NCI-H2227 treated with DMSO at 0.1 percent for 48 hours (cell line): ENCODE results near the gene SOCS6.
"Not testable (repeated sequence)": the region's sequence is repeated elsewhere in the genome, so short reads cannot be mapped to it uniquely, and the experiment has no call there.

Experiments used
- DNase-seq: peaks from one replicate; lab custom pipeline; 2025; lab: John Stamatoyannopoulos, UW

The SOCS6 gene

DNA sequence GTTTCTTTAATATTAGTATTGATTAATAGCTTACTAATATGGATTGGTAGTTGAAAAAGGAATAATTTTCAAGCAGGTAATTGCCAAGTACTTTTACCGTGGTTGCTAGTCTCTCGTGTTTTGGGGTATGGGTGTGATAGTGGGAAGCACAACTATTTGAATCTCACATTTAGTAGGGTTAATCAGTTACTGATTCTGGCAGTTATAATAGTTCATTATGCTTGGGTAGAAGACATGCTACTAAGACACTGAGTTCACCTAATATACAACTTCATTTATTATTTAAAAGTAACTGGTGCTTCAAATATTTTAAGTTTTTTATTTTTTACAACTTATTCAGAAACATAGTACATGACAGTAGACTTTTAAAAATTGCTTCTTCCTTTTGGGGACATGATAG lies 33.5 kb downstream of the SOCS6 start:
- no peak for DNase-seq

DNA sequence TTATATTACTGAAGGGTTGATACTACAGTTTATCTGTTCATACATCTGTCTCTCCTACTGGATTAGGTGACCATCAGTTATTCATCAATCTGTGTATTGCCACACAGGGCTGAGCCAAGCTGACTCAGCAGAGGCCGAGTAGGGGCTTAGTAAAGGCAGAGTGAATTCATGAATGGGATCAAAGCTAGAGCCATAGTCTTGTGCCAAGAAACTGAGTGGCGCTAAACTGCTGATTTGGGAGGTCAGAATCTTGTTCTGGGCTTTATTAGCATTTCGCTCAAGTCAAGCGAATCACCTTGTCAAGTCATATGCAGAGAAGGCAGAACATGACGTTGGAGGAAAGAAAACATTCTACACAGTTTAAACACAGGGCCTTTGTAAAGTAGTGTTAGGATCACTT lies 34.1 kb downstream of the SOCS6 start:
- DNase-seq = no peak

DNA sequence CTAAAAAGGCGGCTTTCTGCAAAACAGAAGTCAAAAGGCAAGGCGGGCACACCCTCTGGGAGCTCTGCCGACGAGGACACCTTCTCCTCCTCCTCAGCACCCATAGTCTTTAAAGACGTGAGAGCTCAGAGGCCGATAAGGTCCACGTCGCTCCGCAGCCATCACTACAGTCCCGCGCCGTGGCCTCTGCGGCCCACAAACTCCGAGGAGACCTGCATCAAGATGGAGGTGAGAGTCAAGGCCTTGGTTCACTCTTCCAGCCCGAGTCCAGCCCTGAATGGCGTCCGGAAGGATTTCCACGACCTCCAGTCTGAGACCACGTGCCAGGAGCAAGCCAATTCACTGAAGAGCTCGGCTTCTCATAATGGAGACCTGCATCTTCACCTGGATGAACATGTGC lies 36.1 kb downstream of the SOCS6 start:
- DNase-seq = no peak

DNA sequence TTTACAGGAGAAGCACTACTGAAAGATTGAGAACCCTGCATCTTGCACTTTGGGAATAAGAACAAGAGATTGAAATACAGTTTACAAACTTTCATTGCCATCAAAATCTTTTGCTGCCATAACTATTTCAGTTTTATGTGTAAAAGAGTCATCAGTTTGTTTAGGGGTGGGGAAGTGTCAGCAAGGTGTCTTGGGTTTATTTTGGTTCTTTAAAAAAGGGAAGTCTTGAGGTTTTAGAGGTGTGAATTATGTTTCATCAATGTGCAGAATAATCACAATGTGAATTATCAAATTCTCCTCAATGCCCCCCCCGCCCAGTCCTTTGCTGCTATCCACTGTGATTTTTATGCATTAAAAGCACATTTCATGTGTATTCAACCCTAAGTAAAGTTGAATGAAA lies 37.4 kb downstream of the SOCS6 start:
- no peak for DNase-seq

DNA sequence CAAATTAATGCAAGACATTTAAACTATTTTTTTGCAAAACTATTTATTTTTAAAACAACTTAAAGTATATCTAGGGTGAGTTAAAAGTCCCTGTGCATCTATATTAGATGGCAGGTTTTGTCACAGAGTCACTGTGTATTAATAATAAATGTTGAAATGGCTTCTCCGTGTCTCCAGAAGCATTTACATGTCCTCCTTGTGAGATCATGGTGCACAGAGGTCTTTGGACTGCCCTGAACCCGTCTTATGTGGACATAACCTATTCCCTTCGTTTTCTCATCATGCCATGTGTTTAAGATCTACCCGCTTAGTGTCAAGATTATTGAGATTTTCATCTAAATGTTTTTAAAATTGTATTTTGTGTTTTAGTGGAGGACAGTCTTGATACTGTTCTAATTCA lies 39.3 kb downstream of the SOCS6 start:
- no peak for DNase-seq

DNA sequence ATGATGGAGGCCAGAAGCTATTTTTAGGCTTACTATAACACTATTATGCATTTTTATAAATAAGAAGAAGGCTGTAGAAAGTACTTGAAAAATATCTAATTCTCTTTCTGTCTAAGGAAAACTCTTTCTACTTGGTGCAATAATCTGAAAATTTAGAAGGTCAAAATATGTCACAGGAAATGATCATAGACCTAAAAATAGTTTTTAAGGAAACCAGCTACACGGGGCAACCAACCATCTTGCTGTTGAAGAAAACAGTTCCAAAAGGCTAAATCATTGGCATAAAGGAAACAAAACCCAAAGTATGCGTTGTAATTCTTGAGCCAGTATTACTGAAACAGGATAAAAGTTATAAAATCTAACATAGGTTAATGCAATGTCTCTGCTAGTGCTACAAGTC lies 40.2 kb downstream of the SOCS6 start:
- DNase-seq = no peak

DNA sequence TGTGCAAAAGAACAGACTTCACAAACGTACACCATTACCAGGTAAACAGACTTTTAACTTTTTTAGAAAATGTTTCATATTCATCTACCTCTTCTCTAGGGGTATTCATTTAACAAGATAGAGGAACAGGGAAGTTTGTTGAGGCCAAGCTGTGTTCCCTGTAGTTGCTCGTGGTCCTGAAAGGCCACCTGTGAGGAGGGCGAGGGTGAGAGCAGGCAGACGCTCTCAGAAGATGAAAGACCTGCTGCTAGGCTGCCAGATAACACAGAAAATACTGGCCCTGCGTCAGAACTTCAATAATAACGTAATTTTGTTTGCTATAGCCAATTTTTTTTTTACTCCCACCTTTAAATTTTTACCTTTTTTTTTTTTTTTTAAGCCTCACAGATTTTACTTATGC lies 42.0 kb downstream of the SOCS6 start:
- no peak for DNase-seq

DNA sequence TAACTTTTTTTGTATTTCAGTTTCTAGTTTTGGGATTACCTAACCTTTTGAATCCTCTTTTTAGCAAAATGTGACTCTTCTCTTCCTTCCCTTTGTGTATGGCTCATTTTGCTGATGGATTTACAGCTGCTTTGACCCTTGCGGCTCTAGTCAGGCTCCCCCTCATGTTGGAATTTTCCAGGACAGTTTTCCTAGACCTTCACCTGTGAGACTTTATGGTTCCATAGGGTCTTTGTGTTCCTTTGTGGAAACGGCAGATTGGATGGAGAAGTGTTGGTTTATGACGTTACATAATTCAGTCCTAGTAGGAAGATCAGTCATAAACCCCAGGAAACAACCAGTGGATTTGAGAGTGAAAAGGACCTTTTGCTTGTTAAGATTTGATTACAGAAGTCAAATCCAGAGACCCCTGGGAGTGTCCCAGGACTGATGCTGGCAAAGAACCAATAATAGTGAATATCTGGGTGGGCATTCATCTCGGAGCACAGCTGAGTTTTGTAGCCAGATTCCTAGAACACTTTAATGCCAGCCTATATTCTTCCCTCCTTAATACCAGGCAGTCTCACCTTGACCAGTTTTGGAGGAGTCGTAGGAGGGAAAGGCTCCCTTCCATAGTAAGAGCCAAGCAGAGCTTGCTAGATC lies 42.7 kb downstream of the SOCS6 start:
- no peak for DNase-seq

DNA sequence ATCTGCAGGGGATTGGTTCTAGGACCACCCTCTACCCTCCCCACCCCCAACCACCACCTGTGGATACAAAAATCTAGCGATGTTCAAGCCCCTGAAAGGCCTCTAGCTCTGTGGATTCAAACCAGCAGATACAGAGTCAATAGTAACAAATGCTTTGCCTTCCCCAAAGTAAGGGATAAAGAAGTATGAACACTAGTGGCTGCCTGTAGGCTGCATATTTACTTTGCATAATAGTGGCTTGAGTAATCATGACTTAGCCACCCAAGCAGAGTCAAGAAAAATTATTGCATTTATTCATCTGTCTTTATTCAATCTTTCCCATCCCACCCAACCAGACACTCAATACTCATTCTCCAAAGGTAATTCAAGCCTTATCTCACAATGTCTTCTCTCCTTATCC lies 43.8 kb downstream of the SOCS6 start:
- DNase-seq = no peak

DNA sequence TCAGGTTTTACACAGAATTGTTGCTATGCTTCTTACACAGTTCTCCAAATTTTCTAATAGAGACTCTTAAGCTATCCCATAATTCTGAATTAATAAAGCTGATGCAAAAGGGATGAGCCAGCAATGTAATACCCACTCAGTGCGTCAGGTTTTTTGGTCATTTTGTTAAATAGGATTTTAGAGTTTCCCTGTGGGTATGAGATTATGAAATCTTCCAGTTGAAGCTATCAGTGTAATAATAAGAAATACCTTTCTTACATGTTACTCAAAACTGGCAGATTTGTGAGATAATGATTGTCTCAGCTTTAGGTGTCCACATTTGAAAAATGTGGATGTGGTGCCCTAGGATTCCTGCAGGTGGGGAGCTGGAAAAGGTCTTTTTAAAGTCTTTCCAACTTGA lies 44.5 kb downstream of the SOCS6 start:
- no peak for DNase-seq

DNA sequence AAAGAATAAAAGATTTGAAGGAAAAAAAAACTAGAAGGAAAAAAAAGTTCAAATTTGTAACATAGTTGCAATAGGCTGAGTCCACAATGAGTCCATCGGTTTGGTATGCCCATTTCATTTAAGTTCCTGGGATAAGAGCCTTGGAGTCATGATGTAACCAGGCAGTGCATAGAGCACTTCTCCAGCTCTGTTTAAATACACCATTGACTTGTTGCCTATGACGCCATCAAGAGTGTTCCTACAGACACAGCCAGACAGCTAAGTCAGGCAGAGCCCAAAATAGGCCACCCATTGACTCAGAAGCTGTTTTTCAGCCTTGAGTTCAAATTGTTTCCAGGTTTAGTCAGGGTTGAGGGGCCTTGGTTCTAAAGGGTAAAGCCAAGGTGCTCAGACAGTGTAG lies 44.9 kb downstream of the SOCS6 start:
- DNase-seq = no peak

DNA sequence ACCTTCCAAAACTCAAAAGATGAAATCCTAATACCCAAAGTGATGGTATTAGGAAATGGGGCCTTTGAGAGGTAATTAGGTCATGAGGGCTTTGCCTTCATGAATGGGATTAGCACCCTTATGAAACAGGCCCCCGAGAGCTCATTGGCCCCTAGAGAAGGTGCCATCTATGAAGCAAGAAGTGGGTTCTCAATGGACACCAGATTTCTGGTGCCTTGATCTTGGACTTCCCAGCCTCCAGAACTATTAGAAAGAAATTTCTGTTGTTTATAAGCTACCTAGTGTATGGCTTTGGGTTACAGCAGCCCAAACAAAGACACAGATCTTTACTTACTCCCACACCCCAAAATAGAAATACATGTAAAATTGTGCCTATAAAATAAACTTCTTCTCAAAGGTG lies 45.4 kb downstream of the SOCS6 start:
- no peak for DNase-seq

DNA sequence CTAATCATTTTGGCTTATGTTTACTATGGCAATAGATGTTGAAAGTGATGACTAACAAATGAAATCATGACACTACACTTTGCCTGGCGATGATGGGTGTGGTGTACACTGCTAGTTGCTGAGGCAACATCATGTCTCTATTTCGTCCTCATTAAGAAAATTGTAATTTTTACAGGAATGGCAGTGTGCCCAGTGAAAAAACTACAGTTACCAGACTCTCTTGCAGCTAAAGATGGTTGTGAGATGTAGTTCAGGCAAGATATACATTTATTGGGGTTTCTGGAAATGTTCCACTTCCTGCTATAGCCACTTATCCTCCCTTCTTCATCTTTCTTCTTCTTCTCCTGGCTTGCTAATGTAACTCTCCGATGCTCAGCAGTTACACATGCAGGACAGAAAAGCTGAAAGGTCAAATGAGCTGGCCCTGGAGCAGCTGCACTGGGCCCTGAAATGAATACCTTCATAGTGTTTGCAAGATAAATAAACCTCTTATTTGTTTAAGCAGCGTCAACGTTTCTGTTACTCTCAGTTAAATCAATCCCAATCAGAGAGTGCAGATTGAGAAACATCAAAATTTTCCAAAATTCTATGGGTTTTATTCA lies 46.0 kb downstream of the SOCS6 start:
- DNase-seq = no peak

DNA sequence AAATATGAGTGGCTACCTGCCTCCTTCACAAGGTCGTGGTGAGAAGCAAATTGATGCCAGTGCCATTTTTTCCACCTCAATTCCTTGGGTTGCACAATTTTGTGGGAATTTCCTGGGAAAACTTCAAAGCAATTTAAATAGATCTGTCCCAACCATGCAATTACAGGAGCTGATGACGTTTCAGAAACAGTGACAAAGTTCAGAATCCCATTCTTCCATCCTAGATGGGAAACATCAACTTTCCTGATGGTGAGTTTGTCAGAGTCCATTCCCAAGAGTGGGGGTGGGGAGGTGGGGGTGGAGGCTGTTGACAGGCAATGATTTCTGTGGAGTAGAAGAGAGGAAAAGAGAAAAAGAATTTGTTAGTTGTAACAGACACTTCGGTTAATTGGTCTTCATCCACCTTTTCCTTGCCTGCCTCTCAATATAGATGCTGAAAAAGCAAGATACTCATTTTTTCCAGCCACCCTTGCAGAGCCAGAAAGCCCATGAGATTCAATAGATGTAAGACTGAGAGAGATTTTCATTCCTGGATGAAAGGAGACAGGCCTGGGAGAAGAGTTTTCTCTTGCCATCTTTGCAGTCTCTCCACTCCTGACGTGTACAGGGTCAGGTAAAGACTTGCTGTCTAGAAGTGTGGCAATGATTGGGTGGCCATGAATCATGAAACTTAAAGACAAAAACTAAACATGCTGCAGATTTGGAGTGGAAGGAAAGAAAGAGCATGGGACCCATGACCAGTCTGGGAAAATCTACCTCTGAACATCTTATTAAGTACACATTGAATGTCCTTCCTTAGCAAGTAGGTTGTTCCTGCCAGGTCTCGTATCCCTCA lies 47.3 kb downstream of the SOCS6 start:
- no peak for DNase-seq

DNA sequence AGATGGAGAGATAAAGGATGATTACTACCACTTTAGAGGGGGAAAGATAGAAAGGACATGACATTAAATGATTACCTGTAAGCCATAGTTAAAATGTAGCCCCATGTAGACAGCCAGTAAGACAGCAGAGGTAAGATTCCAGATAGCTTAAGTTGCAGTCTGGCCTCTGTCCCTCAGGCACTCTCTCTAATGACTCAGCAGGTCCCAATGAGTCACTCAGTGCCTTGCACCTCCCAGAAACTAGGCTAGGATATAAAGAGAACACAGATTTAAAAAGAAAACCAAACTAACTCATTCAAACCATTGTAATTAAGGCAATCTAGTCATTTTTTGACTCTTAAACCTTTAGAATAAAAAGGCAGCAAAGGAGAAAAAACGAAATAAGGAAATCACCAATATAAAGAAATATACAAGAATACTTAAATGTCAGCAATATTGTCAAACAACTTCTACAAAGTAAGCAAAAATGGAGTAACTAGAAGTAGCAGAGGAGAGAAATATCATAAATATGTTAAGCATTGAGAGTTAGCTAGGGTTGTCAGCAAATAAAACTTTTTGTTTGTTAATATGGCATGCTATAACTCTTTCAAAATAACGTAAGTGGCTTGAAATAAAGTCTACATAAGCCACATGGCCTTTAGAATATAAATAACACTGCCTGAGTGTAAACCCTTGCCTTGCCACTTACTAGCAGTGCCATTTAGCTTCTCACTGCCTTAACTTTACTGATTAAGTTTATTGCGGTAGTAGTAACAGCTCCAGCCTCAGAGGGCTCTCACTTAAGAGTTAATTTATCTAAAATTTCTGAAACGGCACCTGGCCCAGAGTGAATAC lies 48.5 kb downstream of the SOCS6 start:
- no peak for DNase-seq

DNA sequence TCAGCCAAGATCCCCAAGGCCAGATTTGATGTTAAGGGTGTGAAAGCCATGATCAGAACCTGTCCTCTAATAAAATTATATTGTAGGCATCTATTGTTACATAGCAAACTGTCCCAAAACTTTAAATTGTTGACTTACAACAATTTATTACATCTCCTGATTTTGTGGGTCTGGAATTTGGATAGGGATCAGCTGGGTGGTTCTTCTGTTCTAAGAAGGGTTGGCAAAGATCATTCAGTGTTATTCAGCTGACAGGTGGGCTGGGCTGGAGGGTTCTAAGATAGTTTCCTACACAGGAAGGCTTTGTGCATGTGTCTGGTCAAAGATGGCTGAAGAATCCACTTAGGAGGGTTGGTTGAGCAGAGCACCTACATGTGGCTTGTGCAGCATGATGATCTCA lies 50.0 kb downstream of the SOCS6 start:
- DNase-seq = no peak

DNA sequence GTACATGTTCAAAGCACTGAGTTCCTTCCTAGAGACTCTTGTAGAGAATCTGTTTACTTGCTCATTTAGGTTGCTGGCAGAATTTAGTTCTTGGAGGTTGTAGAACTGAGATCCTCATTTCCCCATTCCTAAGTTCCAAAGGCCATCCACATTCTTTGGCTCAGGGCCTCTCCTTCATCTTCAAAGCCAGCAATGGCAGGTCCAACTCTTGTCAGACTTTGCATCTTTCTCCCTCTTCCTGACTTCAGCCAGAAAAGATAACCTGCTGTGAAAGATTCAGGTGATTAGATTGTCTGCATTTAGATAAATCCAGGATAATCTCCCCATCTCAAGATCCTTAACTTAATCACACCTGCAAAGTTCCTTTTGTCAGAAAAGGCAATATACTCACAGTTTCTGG lies 51.1 kb downstream of the SOCS6 start:
- DNase-seq = no peak

DNA sequence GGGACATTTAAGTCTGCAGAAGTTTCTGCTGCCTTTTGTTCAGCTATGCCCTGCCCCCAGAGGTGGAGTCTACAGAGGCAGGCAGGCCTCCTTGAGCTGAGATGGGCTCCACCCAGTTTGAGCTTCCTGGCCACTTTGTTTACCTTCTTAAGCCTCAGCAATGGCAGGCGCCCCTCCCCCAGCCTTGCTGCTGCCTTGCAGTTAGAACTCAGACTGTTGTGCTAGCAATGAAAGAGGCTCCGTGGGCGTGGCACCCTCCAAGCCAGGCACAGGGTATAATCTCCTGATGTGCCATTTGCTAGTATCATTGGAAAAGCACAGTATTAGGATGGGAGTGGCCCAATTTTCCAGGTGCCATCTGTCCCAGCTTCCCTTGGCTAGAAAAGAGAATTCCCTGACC lies 59.6 kb downstream of the SOCS6 start:
- DNase-seq = not testable (repeated sequence)

DNA sequence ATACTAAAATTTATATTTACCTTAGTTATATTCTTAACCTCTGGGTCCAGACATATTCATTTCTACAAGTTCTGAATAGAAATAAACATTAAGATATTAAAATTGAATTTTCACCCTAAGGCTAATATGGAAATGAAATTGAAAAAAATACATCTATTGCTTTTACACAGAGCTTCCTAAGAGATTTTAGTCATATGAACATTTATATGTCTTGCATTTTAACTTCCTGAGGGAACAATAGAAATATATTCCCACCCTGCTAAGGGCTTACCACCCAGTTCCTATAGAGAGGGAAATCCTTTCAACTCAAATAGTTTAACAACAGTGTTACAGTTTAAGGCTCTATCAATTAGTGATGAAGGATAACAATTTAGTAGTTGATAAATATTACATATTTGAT lies 60.5 kb downstream of the SOCS6 start:
- no peak for DNase-seq

DNA sequence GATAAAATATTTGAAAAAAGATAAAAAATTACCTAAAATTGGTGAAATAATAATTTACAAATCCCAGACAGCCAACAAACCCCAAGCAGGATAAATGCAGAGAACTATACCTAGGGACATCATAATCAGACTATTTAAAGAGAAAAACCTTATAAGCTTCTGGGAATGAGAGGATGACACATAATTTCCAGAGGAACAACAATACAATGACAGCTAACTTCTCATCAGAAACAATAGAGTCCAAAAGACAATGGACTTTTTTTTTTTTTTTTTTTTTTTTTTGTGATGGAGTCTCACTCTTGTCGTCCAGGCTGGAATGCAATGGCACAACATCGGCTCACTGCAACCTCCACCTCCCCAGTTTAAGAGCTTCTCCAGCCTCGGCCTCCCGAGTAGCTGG lies 65.2 kb downstream of the SOCS6 start:
- DNase-seq = no peak

DNA sequence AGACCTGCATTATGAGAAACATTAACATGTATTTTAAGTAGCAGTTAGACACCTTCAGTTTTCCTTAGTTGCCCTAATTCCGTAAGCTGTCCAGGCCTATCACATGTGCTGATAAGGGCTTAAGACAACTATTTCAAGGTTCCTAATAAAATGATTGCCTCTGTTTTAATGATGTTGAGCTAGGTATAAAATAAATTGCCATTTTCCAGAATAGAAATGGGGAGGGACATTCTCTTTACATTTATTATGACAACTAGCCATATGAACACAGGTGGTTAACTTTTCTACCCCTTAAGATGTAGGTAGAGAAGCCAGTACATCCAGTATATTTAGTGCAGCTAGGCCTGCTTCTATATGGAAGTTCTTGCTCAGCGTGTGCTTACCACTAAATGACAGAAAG lies 65.9 kb downstream of the SOCS6 start:
- DNase-seq = no peak

DNA sequence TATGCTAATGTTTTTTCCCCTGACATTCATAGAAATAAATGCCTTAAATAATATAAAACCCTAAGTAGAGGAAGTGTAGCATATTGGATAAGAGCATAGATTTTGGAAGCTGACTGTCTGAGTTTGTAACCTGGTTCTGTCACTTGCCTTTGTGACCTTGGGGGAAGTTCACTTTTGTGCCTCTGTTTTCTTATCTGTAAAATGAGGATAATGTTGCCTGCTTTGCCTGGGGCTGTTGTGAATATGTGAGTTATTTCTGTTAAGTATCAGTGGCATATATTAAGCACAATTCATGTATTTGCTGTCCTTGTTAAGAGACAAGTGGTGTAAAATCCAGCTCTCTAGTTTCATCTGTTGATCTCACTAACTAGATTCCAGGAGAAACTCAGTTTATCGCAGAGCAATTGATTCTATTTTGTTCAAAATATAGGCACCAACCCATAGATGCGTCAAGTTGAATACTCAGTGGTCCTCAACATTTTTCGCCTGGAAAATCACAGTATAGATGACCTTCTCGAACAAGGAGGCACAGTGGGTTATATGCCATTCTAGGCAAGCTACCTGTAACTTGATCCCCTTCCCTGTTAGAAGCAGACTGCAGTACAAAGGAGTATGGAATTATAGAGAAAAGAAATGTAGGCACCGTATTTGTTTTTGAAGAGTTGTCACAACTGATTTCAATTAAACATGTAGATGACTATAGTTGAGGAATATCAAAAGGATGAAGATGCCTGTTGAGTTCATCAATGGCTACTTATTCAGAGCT lies 67.0 kb downstream of the SOCS6 start:
- no peak for DNase-seq
